Measurements from ENCODE around the gene NKD1. TPM values are rescaled to one million over a fixed set of nuclear protein-coding genes. Genes with fewer than 3 reads are reported as not detected.

The NKD1 gene
- total RNA-seq, 1 donor from 2014 or later, result 54.7 TPM

GRCh38 chr16:50525716-50526115 lies 22.5 kb upstream of the NKD1 start:
- DNase-seq (ENCODE audit: low read depth, low spot score), result no peak
- H3K36me3 Mint-ChIP-seq (ENCODE audit: low read depth), result peaks cover 7% of the 10 kb centered on the region
- H3K4me3 Mint-ChIP-seq, result no peak overlapping the region

DNA sequence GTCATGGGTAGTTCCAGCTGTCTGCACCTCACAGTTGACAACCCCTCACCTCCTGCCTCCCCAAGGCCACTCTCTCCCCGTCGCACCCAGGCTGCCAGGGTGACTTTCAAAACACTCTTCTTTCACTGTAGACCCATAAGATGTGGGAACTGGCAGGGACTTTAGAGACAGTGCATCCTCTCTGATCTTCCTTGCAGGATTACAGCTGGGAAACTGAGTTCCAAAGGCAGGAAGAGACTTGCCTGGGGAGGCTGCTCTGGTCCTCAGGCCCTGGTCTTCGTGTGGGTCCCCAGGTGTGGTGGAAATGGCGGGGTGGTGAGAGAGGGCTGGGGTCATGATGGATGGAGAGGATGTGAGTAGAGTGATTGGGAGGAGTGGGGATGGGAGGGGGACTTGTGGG lies 21.9 kb upstream of the NKD1 start:
- H3K9me3 Mint-ChIP-seq, result peaks cover 17% of the 10 kb centered on the region
- no peak overlapping the region for H3K4me3 Mint-ChIP-seq
- DNase-seq (ENCODE audit: low read depth, low spot score), result no peak
- H3K27me3 Mint-ChIP-seq (ENCODE audit: low read depth), result no peaks in the 10 kb centered on the region
- H3K36me3 Mint-ChIP-seq (ENCODE audit: low read depth), result peaks cover 7% of the 10 kb centered on the region
- TF ChIP-seq, protein P1, sequence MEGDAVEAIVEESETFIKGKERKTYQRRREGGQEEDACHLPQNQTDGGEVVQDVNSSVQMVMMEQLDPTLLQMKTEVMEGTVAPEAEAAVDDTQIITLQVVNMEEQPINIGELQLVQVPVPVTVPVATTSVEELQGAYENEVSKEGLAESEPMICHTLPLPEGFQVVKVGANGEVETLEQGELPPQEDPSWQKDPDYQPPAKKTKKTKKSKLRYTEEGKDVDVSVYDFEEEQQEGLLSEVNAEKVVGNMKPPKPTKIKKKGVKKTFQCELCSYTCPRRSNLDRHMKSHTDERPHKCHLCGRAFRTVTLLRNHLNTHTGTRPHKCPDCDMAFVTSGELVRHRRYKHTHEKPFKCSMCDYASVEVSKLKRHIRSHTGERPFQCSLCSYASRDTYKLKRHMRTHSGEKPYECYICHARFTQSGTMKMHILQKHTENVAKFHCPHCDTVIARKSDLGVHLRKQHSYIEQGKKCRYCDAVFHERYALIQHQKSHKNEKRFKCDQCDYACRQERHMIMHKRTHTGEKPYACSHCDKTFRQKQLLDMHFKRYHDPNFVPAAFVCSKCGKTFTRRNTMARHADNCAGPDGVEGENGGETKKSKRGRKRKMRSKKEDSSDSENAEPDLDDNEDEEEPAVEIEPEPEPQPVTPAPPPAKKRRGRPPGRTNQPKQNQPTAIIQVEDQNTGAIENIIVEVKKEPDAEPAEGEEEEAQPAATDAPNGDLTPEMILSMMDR (conservative IDR thresholded peaks at IDR 0.05), result no peak
- peaks cover 18% of the 10 kb centered on the region for H3K4me1 Mint-ChIP-seq
- H3K27ac Mint-ChIP-seq (ENCODE audit: unreplicated experiment), result no peak overlapping the region

More at GRCh38 chr16:50525716-50526115, 22.5 kb upstream of the NKD1 start:
- H3K4me1 Mint-ChIP-seq, result peaks cover 24% of the 10 kb centered on the region
- no peak overlapping the region for H3K27ac Mint-ChIP-seq (ENCODE audit: unreplicated experiment)
- TF ChIP-seq, protein P1 (conservative IDR thresholded peaks at IDR 0.05), result no peak
- no peaks in the 10 kb centered on the region for H3K27me3 Mint-ChIP-seq (ENCODE audit: low read depth)
- peaks cover 17% of the 10 kb centered on the region for H3K9me3 Mint-ChIP-seq

DNA sequence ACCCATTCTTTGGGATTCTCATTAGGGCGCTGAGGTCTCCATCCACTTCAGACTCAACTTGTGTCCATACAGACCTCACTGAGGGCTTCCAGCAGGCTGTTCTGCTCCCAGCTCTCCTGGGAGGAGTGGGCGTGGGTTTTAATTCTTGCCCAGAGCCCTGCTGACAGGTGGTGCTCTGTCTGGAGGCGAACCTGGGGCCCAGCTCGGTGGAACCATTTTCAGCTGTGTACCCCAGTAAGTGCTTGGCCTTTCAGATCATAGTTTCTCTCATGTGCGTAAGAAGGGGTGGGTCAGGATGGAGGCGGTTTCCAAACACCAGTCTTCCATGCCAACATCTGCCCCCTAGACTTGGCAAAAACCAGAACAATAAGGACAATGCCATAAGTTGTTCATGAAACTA lies 21.4 kb upstream of the NKD1 start:
- Mint-ChIP-seq H3K4me3 (no peak overlapping the region), H3K36me3 (ENCODE audit: low read depth) (peaks cover 7% of the 10 kb centered on the region), H3K4me1 (peaks cover 15% of the 10 kb centered on the region), H3K27me3 (ENCODE audit: low read depth) (no peaks in the 10 kb centered on the region), H3K9me3 (peaks cover 17% of the 10 kb centered on the region), H3K27ac (ENCODE audit: unreplicated experiment) (no peak overlapping the region)
- DNase-seq (ENCODE audit: low read depth, low spot score), result no peak
- TF ChIP-seq, protein P1 (conservative IDR thresholded peaks at IDR 0.05), result no peak

- Mint-ChIP-seq H3K27ac (ENCODE audit: unreplicated experiment) (no peak overlapping the region), H3K4me3 (no peak overlapping the region), H3K27me3 (ENCODE audit: low read depth) (no peaks in the 10 kb centered on the region), H3K9me3 (peaks cover 19% of the 10 kb centered on the region), H3K36me3 (ENCODE audit: low read depth) (peaks cover 7% of the 10 kb centered on the region), H3K4me1 (peaks cover 5% of the 10 kb centered on the region)
- TF ChIP-seq, protein P1 (conservative IDR thresholded peaks at IDR 0.05), result no peak
- DNase-seq (ENCODE audit: low read depth, low spot score), result no peak
Observed at GRCh38 chr16:50528820-50529219, 19.4 kb upstream of the NKD1 start.

- H3K27me3 Mint-ChIP-seq (ENCODE audit: low read depth), result no peaks in the 10 kb centered on the region
- H3K4me1 Mint-ChIP-seq, result peaks cover 5% of the 10 kb centered on the region
Observed at GRCh38 chr16:50529334-50529733, 18.9 kb upstream of the NKD1 start.

More at GRCh38 chr16:50529334-50529733, 18.9 kb upstream of the NKD1 start:
- H3K4me3 Mint-ChIP-seq, result no peak overlapping the region
- DNase-seq (ENCODE audit: low read depth, low spot score), result no peak
- peaks cover 7% of the 10 kb centered on the region for H3K36me3 Mint-ChIP-seq (ENCODE audit: low read depth)
- H3K9me3 Mint-ChIP-seq, result peaks cover 19% of the 10 kb centered on the region
- TF ChIP-seq, protein P1 (conservative IDR thresholded peaks at IDR 0.05), result no peak
- H3K27ac Mint-ChIP-seq (ENCODE audit: unreplicated experiment), result no peak overlapping the region
